K562 (cell line): ENCODE measurements around the gene HOXB4. TPM values are rescaled to one million over a fixed set of nuclear protein-coding genes. Genes with fewer than 3 reads are reported as not detected.

Experiments
- EWSR1 ChIP-seq: fragments of 450-650 bp; IDR thresholded peaks from 2 replicates; pipeline ENCODE4 v1.6.1; 2018; ENCODE audit warnings: borderline replicate concordance, mild to moderate bottlenecking, low read depth, moderate library complexity; ENCODE audit not compliant: partially characterized antibody
- MGA ChIP-seq: fragments of 450-650 bp; IDR thresholded peaks from 2 replicates; pipeline ENCODE4 v1.6.1; 2016; ENCODE audit warnings: mild to moderate bottlenecking, moderate library complexity
- POU5F1 ChIP-seq: fragments of 150-350 bp; IDR thresholded peaks from 2 replicates; pipeline ENCODE4 v1.6.1; 2014; ENCODE audit warnings: borderline replicate concordance, low read length, low read depth, mild to moderate bottlenecking; ENCODE audit not compliant: partially characterized antibody
- polyA plus RNA-seq, 8 experiments: library from polyadenylated mRNA; depleted of rRNA in 4 of 8; stranded (reverse) in 5 of 8; unstranded in 3 of 8; fragments of >200 nt; fragmentation: Nextera tagmentation in 2 of 8; fragmentation: Illumina TruSeq in 1 of 8; extraction: Ambion mirVana in 2 of 8; extraction: Trizol in 1 of 8; gene quantifications; 2 replicates each; pipeline versions ENCODE4 v1.2.1 to v1.2.3, GENCODE V29; 2011 to 2014; ENCODE audit warnings: inconsistent platforms in 1 of 8, missing spikeins in 1 of 8
- total RNA-seq, 7 experiments: library from RNA; depleted of rRNA in 6 of 7; stranded (reverse); fragments of >200 nt in 6 of 7; fragmentation: Illumina TruSeq in 2 of 7; extraction: Trizol in 2 of 7; gene quantifications; 2 replicates each; pipeline versions ENCODE4 v1.2.1 to v1.2.3, GENCODE V29; 2011 to 2021; ENCODE audit warnings: low replicate concordance in 1 of 7

Gene HOXB4
- total and polyA plus RNA-seq, 9 of the 15 experiments (the other 6 are each of a cell fraction or from before 2014, with no cell fraction given) = 1.6 to 34.9 (median 14.9) TPM

GRCh38 chr17:48558831-48559121 is 19.4 kb downstream of the HOXB4 start (continued):
- TF ChIP-seq MGA = no peak
- no peak for TF ChIP-seq EWSR1
- TF ChIP-seq POU5F1 = no peak
